ENCODE results near the gene MRGPRF.

The MRGPRF gene

DNA sequence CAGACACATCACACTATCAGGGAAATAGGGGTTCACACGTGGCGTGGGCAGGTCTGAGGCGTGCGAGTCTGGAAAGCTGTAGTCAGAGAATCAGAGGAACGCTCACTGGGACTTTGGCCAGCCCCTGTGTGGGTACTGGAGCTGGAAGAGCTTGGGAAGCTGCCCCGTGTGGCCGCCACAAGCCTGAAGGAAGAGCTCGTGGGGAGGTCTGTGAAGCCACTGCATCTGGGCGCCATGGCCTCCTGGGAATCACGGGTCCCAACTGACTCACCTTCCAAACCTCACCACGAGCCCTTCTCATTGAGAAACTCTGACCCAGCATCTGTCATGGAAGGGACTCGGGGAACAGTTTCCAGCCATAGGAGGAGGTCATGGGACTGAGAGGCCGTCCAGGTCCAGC, 5.9 kb upstream of the MRGPRF start:
- no peak for DNase-seq

- no peak for DNase-seq
Measured at GRCh38 chr11:69017951-69018350, 4.9 kb upstream of the MRGPRF start.

DNA sequence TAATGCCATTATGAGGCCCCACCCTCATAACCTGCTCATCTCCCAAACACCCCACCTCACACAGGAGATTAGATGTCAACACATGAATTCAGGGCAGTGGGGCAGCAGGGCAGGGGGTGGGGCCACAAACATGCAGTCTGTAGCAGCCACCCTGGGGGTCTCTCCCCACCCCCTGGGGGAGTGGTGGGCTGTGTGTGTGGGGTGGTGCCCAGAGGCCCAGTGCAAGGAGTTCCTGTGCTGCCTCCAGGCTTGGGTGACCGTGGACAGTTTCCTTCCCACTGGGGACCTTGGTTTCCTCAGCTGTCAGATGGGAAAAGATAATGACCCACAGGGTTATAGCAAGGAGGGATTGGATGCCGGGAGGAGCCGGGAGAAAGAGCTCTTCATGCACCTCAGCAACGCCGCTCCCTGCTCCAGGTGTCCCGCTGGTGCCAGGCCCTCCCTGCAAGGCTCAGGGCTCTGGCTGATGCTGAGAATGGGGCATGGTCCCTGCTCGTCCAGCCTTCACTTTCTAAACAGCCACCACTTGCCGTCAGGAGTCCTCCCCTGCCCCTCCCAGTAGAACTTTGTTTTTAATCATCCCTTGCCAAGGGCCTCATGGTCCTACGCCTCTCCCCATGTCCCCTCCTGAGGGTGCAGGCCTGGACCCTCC, 2.0 kb upstream of the MRGPRF start:
- DNase-seq: no peak

- DNase-seq: no peak
Measured at GRCh38 chr11:69014084-69014851, 1.2 kb upstream of the MRGPRF start.

GRCh38 chr11:69012092-69013008, 696 bp downstream of the MRGPRF start:
- DNase-seq: no peak

DNA sequence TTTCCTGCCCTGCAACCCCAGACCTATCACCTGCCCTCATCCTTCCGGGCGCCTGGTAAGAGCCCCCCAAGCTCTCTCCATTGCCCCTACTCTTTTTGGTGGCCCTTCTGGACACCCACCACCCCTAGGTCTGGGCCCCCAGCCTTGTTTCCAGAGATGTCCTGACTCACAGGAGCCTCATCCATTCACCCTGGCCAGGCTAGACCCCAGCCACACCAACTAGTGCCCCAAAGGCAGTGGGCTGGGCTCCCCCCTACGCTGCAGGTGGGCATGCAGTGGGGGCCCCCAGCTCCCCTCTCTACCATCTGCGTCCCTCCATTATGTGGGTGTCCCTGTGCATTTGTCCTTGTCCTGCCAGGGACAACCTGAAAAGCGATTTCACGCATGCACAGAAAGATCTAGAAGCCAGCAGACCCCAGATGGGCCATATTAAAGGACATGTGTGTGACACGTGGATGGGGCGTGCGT, 1.4 kb downstream of the MRGPRF start:
- DNase-seq: no peak

DNA sequence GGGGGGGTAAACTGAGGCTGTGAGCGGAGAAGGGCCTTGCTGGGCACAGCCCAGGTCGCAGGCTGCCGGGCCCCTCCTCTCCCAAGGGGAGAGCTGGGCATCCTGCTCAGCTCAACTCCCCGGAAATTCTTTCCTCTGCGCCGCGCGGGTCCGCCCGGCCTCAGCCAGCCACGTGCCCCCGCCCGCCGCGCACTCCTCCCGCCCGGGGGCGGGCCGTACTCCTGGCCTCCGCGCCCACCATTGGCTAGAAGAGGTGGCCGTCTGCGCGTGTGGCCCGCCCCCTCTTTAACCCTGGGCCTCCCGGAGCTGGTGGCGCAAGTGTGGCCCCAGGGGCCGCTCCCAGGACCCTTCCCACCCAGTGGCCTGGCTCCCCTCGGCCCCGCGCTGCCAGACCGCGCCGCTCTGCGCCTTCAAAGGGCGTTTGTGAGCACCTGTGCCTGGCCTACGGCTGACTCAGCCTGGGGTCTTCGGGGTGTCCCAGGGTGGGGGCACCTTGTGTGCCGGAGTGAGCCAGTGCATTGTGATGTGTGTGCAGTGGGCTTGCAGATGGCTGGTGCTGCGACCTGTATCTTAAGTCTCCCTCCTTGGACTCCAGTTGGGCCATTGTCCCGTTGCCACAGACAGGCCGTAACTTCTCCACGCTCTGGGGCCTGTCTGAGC, 2.0 kb downstream of the MRGPRF start:
- DNase-seq: peak; percentile 39 to 51

- no peak for DNase-seq
Measured at GRCh38 chr11:69010361-69010891, 2.6 kb downstream of the MRGPRF start.

DNA sequence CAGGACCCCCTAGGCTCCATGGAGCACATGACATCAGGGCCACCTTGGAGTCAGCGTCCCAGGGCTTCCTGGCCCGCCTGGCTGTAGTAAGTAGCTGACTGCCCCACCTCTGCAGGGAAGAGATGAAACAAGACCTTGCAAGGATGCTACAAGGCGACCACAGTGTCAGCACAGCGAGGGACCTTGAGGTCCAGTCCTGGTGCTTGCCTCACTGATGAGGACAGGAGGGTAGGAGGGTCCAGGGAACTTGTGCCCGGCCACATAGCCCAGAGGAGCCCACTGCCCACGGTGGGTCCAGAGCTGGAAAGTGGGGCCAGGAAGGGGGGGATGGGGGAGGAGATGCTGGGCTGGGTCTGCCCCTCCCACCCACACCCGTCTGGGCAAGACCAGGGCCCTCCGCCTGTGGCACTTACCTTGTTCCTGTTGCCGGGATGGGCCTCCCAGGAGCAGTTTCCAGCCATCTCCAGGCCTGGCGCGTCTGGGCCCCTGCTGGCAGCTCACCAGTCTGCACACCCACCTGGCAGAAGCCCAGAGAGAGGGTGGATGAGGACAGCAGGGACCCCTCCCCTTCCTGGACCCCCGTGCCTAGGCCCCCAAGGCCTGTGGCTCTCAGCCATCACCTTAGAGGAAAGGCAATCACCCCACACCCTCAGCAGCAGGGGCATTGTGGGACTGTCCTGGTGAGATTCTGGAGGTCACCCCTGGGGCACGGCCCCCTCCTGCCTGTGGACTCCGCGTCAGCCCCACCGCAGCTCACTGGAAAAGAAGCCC, 3.4 kb downstream of the MRGPRF start:
- DNase-seq: no peak

DNA sequence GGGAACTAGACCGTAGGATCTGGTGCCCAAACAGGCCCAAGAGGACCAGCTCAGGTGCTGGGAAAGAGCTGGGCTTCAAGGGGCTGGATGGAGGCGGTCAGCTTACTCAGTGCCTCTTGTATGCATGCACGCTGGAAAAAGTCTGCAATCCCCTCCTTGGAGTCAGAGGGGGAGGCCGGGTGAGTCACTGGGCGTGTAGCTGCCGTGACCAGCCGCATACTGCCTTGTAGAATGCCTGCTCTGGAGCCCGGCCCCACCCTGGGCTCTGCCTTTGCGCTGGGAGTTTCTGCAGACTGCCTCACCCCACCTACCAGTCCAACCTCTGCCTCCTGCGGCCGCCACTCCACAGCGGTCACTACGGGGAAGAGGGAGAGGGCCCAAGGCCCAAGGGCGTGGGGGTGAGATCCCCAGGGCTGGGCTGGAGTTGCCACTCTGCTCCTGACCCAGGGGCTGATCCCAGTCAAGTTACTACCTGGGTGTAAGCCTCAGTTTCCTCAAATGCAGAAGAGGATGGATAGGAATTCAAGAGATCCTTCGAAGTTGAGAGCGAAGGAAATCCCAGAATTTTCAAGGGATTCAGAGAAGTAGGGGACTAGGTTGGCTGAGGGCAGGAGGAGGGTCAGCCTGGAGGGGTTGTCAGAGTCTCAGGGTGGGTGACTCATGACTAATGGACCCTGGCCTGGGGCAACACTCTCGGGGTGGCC, 4.2 kb downstream of the MRGPRF start:
- no peak for DNase-seq

- no peak for DNase-seq
Measured at GRCh38 chr11:69007975-69008381, 5.1 kb downstream of the MRGPRF start.

DNA sequence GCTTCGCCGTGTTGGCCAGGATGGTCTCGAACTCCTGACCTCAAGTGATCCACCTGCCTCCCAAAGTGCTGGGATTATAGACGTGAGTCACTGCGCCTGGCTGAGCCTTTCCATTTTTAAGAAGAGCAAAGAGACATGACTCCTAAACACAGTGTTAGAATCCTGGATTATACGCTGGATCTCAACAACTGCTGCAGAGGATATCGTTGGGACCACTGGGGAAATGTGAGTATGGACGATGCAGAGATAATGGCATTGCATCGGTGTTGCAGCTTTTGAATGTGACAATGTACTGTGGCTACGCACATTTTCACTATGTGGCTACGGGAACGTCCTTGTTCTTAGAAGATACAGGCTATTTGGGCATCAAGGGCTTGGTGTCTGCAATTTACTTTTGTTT, 6.2 kb downstream of the MRGPRF start:
- no peak for DNase-seq

DNA sequence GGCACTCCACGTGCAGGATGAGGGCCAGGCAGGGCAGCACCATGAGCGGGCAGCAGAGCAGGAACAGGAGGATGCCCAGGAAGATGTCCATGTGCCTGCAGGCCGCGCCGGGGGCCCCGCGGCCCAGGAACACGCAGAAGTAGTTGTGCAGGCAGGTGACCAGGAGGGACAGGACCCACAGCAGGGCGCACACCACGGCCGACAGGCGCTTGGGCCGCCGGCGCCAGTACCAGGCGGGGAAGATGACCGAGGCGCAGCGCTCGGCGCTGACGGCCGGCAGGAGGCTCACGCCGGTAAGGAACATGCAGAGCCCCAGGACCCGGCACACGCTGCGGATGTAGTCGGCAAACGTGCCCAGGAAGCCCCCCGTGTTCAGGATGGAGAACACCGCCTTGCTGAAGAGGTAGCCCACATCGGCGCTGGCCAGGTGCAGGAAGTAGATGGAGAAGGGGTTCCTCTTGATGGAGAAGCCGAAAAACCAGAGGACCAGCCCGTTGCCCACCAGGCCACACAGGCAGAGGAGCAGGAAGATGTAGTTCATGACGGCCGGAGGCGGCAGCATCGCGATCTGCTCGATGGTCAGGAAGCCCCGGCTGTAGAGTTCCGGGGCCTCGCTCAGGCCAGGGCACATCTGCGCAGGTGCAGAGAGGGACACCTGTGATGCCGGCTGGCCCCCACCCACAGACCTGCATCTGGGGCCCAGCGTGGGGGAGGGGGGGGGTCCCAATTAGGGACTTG, 7.2 kb downstream of the MRGPRF start:
- no peak for DNase-seq

- no peak for DNase-seq
Measured at GRCh38 chr11:69005183-69005630, 7.8 kb downstream of the MRGPRF start.

DNA sequence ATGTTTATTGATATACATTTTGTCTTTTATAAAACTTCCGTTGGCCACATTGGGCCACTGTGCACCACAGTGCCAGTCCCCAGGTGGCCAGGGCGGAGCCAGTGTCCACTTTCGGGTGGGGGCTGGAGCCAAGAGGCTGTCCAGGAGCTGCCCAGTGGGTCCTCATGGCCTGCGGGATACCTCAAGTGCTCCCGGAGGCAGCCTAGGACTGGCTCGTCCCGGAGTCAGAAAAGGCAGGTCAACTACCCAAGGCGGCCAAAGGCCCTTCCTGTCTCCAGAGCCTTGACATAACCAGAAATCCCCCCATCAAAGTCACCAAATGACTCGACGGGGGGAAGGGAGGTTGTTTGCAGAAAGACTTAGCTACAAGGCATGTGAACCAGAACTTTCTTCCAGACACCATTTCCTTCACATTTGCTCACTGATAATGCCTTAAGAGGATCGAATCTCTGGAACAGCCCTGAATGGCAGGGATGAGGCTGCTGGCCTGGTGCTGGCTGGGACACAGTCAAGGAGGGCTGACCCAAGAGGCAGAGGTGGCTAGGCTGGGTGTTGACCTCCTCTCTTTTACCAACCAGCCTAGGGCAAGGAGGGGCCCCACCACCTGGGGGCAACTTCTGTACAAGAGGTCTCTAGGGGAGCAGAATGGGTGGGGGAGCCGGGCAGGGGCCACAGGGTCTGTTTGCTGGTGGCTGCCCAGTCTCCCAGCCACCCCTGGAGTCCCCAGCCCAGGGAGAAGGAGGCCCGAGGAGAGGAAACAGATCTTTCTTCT, 8.4 kb downstream of the MRGPRF start:
- no peak for DNase-seq

DNA sequence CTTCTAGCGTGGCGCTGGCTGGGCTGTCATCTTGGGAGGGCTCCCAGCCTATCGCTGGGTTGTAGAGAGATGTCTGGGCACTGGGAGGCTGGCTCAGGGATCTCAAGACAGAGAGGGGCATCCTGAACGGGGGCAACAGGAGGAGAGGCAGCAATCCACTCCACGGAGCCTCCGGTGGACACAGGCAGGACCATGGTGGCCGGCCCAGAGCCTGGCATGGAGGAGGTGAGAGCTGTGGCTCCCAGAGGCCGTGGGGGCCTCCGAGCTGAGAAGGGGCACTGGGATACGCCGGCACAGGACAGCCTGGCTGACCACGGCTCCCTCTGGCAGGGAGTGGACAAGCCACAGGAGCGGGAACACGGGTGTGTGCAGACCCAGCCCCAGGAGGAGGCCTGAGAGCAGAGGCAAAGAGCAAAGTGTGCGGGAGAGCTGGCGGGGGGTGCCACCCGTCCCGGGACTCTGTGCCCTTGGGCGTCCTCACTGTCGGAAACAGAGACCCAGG, 9.1 kb downstream of the MRGPRF start:
- DNase-seq: no peak

DNA sequence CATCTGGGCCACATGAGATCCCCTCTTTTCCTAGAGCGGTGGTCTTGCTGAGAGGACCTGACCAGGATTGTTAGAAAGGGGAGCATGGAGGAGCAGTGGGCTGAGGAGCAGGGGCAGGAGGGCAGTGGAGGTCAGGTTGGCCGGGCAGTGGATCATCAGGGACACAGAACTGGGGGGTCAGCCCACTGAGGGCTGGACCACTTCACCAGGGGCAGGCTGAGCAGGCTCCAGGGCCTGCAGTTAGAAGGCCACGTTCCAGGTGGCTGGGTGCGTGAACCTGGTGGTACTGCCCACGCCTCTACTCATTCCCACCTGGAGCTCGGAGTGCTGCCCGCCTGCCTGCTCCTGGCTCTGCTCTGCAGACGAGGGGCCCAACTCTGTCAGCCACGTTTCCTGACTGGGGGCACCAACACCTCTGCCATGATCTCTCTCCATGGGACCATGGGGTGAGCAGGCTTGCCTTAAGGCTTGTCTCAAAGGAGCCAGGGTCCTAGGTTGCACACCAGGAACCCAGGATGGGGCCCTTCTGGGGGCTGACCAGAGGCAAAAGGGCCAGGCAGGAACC, 9.7 kb downstream of the MRGPRF start:
- no peak for DNase-seq

GRCh38 chr11:69002570-69003231, 10.3 kb downstream of the MRGPRF start:
- DNase-seq: no peak

Measured in activated CD4-positive, alpha-beta T cell treated with anti-CD3 and anti-CD28 coated beads, Interleukin-2, amount 50 U/mL, for 48 hours (primary cell).